Activated B cell treated with CpG ODN at 0.5 μM for 24 hours (primary cell): Measurements from ENCODE around the gene PBX1. TPM values are rescaled to one million over a fixed set of nuclear protein-coding genes. Genes with fewer than 3 reads are reported as not detected.

Source experiments
- ATAC-seq: fragments of 200-7000 bp; cut with Tn5 transposase; one replicate; pipeline ENCODE4 v1.10.0; 2021; ENCODE audit warnings: low read depth, mild to moderate bottlenecking, moderate library complexity
- CTCF ChIA-PET: fragments of 350-600 bp; sonication (Branson Sonifier 250); formaldehyde crosslinking; loops from one replicate; lab custom pipeline; 2021; ENCODE audit warnings: antibody characterized with exemption; lab: Charles Lee
- POLR2A ChIA-PET: fragments of 350-600 bp; sonication (Branson Sonifier 250); formaldehyde crosslinking; loops from one replicate; lab custom pipeline; 2021; ENCODE audit warnings: antibody characterized with exemption; lab: Charles Lee
- DNase-seq: peaks from one replicate; pipeline ENCODE4 v3.0.0; 2022
- H3K27ac Mint-ChIP-seq: one replicate; pipeline ENCODE4 v1.8.0; 2020; ENCODE audit warnings: mixed read lengths
- H3K27me3 Mint-ChIP-seq: one replicate; pipeline ENCODE4 v1.8.0; 2021; ENCODE audit warnings: mixed read lengths
- H3K36me3 Mint-ChIP-seq: one replicate; pipeline ENCODE4 v1.8.0; 2021; ENCODE audit warnings: low read depth, mixed read lengths
- H3K4me1 Mint-ChIP-seq: one replicate; pipeline ENCODE4 v1.8.0; 2021; ENCODE audit warnings: mixed read lengths
- H3K4me3 Mint-ChIP-seq: one replicate; pipeline ENCODE4 v1.8.0; 2020; ENCODE audit warnings: mild to moderate bottlenecking, mixed read lengths
- H3K9me3 Mint-ChIP-seq: one replicate; pipeline ENCODE4 v1.8.0; 2020; ENCODE audit warnings: mixed read lengths
- intact Hi-C: fragments of 100-400 bp; cut with micrococcal nuclease; formaldehyde crosslinking; loops from one replicate; pipeline ENCODE4 v1.15.1; 2024
- total RNA-seq: library from RNA; stranded (reverse); gene quantifications from 2 replicates; pipeline ENCODE4 v1.2.3, GENCODE V29; 2022
- TF ChIP-seq, protein P1 (sequence below): fragments of 200-600 bp; IDR thresholded peaks from one replicate; pipeline ENCODE4 v1.8.0; 2022; ENCODE audit warnings: antibody characterized with exemption, mild to moderate bottlenecking

Gene PBX1
- total RNA-seq, 1 donor from 2014 or later: not detected

DNA sequence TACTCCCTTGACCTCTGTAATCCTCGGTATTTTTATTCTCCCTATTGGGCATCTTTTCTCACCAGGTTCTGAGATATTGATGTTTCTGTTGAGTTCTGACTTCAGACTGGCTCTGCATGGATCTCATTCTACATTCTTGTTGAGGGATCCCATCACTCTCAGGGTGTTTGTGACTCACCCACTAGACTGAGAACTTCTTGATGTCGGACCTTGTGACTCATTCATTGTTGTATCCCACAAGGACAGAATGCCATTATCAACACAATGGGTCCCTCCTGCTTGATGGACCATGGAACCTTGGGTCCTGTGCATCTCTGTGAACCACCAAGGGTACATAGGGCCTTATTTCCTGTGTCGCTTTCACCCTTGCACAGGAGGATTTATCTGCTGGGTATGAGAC is 174.1 kb downstream of the PBX1 start:
- H3K36me3 Mint-ChIP-seq: no peaks in the 10 kb centered on the region
- POLR2A ChIA-PET: no interaction called here

DNA sequence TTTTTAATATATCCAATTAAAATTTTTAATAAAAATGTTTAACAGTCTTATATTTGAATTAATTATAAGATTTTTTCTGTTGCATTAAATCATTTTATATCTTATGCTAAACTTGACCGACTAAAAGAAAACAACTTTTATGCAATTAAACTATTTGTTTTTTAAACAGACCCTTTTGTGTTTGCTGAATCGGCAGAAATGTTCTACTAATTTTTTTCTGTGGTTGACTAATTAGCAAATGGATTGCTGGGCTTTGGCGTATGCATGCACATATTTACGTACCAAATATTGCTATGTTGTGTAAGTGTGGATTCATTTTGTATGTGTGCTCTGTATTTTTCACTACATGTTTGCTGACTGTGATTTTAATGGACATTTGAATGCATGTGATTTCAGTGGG is 174.8 kb downstream of the PBX1 start:
- DNase-seq (no peak), ATAC-seq (no peak)
- H3K4me3 Mint-ChIP-seq: no peak overlapping the region
- H3K9me3 Mint-ChIP-seq: no peaks in the 10 kb centered on the region
- TF ChIP-seq, protein P1, sequence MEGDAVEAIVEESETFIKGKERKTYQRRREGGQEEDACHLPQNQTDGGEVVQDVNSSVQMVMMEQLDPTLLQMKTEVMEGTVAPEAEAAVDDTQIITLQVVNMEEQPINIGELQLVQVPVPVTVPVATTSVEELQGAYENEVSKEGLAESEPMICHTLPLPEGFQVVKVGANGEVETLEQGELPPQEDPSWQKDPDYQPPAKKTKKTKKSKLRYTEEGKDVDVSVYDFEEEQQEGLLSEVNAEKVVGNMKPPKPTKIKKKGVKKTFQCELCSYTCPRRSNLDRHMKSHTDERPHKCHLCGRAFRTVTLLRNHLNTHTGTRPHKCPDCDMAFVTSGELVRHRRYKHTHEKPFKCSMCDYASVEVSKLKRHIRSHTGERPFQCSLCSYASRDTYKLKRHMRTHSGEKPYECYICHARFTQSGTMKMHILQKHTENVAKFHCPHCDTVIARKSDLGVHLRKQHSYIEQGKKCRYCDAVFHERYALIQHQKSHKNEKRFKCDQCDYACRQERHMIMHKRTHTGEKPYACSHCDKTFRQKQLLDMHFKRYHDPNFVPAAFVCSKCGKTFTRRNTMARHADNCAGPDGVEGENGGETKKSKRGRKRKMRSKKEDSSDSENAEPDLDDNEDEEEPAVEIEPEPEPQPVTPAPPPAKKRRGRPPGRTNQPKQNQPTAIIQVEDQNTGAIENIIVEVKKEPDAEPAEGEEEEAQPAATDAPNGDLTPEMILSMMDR: no peak
- ChIA-PET POLR2A (no interaction called here), CTCF (no interaction called here)
- intact Hi-C loops: no loop called here
- H3K4me1 Mint-ChIP-seq: no peaks in the 10 kb centered on the region
- no peaks in the 10 kb centered on the region for H3K27me3 Mint-ChIP-seq
- no peaks in the 10 kb centered on the region for H3K36me3 Mint-ChIP-seq
- H3K27ac Mint-ChIP-seq: no peak overlapping the region

More for the DNA sequence above, 174.1 kb downstream of the PBX1 start:
- Mint-ChIP-seq H3K27ac (no peak overlapping the region), H3K4me3 (no peak overlapping the region), H3K27me3 (no peaks in the 10 kb centered on the region), H3K9me3 (no peaks in the 10 kb centered on the region), H3K4me1 (no peaks in the 10 kb centered on the region)
- TF ChIP-seq, protein P1: no peak
- intact Hi-C loops: no loop called here
- CTCF ChIA-PET: no interaction called here
- ATAC-seq: no peak
- no peak for DNase-seq

DNA sequence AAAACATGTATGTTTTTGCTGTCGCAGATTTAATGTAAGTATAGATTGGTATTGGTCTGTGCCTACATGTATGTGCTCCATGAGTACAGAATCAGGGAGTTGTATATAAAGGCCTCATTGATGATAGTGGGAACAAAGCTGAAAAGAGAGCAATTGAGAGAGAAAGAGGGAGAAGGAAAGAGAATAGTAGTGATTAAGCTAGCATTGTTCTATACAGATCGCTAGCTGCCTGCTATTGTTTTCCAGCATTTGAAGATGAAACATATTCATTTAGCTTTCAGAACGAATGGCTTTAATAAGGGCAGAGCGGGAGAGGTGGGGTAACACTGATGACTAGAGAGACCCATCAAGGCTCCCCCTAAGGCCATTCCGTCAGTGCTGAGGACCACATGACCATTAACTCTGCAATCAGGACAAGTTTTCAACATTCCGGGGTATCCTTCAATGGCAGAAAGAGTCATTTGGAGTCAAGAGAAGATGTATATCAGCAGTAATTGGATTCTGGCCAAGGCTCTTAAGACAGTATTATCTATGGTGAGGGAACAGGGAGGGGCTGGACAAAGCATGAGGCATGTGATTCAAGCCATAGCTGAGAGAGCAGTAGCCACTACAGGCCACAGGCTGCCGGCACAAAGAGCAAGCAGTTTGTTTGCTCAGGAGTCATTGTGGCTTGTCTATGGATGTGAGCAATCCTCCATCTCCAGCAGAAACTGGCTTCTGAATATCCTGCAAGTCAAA is 176.5 kb downstream of the PBX1 start:
- Mint-ChIP-seq H3K4me3 (no peak overlapping the region), H3K27ac (no peak overlapping the region), H3K4me1 (no peaks in the 10 kb centered on the region), H3K9me3 (no peaks in the 10 kb centered on the region), H3K27me3 (no peaks in the 10 kb centered on the region), H3K36me3 (no peaks in the 10 kb centered on the region)
- intact Hi-C loops: no loop called here
- TF ChIP-seq, protein P1: no peak
- DNase-seq (no peak), ATAC-seq (no peak)
- ChIA-PET POLR2A (no interaction called here), CTCF (no interaction called here)

DNA sequence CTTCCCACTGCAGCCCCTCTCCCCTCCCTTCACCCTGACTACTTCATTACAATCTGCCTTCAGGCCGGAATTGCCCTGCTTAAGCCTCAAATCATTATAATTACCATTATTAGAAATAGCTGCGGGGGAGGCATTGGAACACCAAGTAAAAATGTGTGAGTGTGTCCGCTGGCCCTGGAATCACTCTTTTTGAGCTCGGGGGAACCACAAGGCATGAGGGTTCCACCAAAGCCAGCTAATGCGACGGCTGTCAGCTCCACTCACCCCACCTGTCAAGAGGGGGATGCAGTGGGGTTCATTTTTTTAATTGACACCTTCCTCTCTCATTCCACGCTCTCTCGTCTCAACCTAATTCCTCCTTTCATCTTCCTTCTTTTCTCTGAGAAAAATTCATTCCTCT is 177.2 kb downstream of the PBX1 start:
- Mint-ChIP-seq H3K4me1 (no peaks in the 10 kb centered on the region), H3K27me3 (no peaks in the 10 kb centered on the region), H3K36me3 (no peaks in the 10 kb centered on the region), H3K9me3 (no peaks in the 10 kb centered on the region), H3K27ac (no peak overlapping the region), H3K4me3 (no peak overlapping the region)
- ChIA-PET POLR2A (no interaction called here), CTCF (no interaction called here)
- ATAC-seq (no peak), DNase-seq (no peak)
- intact Hi-C loops: no loop called here
- TF ChIP-seq, protein P1: no peak

DNA sequence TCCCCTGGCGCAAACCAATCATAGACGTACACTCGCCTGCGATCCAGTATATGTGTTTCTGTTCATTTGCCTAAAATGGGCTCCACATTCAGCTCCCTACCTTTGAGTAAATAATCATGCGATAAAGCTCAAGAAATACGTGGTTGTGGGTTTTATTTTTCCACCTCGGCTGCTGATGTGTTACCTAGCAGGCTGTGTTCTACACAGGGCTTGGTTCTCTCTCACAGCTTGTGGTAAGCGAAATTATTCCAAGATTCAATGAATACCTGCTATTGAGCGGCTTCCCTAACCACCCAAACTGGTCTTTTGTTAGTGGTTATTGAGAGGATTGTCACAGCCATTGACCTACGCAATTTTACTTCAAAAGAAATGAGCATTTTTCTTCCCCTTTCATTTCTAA is 180.2 kb downstream of the PBX1 start:
- Mint-ChIP-seq H3K36me3 (no peaks in the 10 kb centered on the region), H3K9me3 (no peaks in the 10 kb centered on the region), H3K4me3 (no peak overlapping the region), H3K27ac (no peak overlapping the region), H3K27me3 (no peaks in the 10 kb centered on the region), H3K4me1 (no peaks in the 10 kb centered on the region)
- CTCF ChIA-PET: no interaction called here
- DNase-seq: no peak
- intact Hi-C loops: no loop called here
- no peak for ATAC-seq
- POLR2A ChIA-PET: no interaction called here
- TF ChIP-seq, protein P1: no peak
